GM19324 (cell line): ENCODE results near the gene SLC23A2.
"Not testable (repeated sequence)": the region's sequence is repeated elsewhere in the genome, so short reads cannot be mapped to it uniquely, and the experiment has no call there.

ENCODE experiments used
- ATAC-seq: cut with Tn5 transposase; IDR thresholded peaks from one replicate; pipeline ENCODE4 v1.9.1; 2021; ENCODE audit warnings: mild to moderate bottlenecking, moderate library complexity; ENCODE audit not compliant: unreplicated experiment, low FRiP score

SLC23A2 gene

GRCh38 chr20:4854561-4854901 lies 146.8 kb downstream of the SLC23A2 start:
- no peak for ATAC-seq

DNA sequence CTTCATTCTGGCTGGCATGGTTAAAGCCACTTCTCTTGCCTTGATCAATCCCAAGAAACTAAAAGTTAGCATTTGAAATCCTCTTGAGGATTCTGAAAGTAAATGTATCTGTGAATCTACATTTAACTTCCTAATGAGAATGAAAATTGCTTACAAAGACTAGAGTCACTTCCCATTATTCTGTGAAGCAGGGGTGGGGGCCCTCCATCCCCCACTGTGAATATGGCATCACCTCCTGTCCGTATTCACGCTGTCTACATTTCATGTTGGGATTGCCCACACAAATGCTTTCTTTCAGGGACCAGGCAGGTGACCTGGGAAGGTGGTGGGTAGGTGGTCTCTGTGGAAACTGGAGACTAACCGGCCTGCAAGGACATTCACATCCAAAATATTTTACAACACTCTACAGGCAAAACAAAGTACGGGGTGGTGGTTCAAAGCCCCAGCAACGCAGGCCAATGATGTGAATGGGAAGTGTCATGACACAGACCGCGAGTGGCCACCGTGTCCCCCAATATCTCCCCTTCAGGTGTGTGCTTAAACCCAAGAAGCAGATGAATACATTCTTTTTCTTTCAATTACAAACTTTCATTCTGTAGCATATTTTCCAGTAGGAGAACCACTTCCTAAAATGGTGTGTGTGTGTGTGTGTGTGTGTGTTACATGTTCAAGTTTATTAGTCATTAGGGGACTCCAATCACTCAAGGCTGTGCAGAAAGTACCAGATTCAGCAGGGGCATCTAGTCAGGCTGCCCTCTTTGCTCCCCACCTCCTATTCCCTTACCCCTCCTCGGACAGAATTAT lies 147.4 kb downstream of the SLC23A2 start:
- no peak for ATAC-seq

DNA sequence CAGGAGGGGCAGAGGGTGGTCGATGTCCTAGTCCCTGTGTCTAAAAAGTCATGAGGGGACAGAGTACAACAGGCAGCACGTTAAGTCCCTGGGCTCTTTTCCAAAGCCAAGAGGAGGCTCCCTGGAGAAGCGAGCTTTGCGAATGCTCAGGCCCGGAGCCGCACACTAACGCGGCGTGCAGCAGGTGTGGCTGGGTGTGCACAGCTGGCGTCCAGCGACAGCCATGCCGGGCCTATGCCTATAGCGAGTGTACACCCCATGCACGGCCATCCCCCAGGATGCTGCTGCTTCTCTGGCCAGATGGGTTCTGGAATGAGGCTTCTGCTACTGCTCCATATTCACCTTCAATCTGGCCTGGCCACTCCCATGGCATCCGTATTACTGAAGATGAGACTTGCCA lies 148.3 kb downstream of the SLC23A2 start:
- ATAC-seq, result no peak

DNA sequence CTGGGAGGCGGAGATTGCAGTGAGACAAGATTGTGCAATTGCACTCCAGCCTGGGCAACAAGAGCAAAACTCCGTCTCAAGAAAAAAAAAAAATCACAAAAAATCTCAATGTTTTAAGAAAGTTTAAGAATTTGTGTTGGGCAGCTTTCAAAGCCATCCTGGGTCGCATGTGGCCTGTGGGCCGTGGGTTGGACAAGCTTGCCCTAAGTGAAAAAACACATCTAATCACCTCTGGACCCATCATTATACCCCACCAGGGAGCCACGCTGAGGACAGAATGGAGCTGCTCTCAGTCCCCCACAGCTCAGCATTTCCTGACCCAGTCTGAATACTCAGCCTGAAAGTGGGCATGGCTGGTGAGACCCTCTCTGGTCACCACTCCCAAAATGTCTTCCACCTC lies 150.3 kb downstream of the SLC23A2 start:
- no peak for ATAC-seq

GRCh38 chr20:4848829-4849228 lies 152.5 kb downstream of the SLC23A2 start:
- ATAC-seq, result not testable (repeated sequence)

DNA sequence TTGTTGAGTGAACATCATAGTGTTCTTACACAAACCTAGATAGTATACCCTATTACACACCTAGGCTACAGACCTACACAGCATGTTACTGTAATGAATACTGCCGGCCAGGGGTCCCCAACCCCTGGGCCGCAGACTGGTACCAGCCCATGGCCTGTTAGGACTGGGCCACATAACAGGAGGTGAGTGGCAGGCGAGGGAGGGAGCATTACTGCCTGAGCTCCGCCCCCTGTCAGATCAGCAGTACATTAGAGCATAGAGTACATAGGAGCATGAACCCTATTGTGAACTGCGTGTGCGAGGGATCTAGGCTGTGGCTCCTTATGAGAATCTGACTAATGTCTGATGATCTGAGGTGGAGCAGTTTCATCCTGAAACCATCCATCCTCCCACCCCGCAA lies 153.3 kb downstream of the SLC23A2 start:
- ATAC-seq, result no peak

DNA sequence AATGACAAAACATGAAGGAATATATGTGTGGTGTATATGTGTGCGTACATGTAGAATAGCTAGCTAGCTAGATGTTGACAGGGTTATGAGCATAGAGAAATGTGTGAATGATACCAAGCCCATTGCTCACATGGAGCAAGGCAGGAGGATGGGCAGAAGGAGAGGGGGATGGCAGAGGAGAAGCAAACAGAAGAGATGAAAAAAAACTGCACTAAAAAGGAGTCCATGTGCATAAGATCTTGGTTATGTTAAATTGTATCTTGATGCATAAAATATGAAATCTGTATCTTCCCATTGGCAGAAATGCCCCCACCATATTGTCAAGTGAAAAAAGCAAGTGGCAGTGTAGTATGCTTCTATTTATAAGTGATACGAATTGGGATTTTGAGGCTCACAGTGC lies 154.5 kb downstream of the SLC23A2 start:
- no peak for ATAC-seq

DNA sequence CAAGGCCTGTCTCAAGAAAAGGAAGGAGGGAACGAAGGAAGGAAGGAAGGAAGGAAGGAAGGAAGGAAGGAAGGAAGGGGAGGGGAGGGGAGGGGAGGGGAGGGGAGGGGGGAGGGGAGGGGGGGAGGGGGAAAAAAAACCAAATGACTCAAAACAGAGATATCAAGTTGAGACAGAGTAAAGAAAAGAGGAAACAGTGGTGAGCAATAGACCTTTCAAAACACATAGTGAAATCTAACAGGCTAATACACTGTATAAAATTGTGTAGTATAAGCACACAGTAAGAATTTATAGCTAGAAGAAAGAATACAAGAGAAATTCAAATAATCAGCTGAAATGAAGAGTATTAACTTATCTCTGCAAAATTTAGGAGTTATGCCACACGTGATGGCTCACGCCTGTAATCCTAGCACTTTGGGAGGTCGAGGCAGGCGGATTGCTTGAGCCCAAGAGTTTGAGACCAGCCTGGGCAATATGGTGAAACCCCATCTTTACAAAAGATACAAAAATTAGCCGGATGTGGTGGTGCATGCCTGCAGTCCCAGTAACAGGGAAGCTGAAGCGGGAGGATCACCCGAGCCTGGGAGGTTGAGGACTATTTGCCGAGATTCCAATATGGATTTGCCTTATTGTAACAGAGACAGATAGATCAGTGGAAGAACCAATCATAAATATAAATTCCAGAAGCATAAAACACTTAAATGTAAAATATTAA lies 156.4 kb downstream of the SLC23A2 start:
- no peak for ATAC-seq

- ATAC-seq, result no peak
These were observed 157.0 kb downstream of the SLC23A2 start for GRCh38 chr20:4844325-4844724.

- ATAC-seq, result no peak
These were observed 160.5 kb downstream of the SLC23A2 start for GRCh38 chr20:4840801-4841200.

DNA sequence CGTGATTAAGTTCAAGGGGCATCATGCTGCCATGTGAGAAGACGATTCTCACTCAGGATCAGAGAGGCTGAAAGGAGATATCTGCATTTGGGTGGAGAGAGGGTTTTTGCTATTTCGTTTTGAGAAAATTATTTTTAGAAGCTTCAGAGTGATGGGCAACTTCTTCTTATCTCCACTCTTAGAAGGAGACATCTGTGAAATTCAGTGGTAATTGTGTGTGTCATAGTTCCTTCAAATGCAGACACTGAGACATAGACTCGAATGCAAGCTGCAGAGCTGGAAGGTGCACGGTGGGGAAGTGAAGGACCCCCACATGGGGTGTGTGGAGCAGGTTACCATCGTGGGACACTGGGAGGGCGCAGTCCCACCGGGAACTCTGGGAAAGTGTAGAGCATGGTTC lies 162.8 kb downstream of the SLC23A2 start:
- ATAC-seq, result no peak

- no peak for ATAC-seq
These were observed 163.6 kb downstream of the SLC23A2 start for GRCh38 chr20:4837760-4838159.

GRCh38 chr20:4836935-4837334 lies 164.4 kb downstream of the SLC23A2 start:
- ATAC-seq, result no peak

- ATAC-seq, result no peak
These were observed 164.8 kb downstream of the SLC23A2 start for GRCh38 chr20:4836473-4836872.

DNA sequence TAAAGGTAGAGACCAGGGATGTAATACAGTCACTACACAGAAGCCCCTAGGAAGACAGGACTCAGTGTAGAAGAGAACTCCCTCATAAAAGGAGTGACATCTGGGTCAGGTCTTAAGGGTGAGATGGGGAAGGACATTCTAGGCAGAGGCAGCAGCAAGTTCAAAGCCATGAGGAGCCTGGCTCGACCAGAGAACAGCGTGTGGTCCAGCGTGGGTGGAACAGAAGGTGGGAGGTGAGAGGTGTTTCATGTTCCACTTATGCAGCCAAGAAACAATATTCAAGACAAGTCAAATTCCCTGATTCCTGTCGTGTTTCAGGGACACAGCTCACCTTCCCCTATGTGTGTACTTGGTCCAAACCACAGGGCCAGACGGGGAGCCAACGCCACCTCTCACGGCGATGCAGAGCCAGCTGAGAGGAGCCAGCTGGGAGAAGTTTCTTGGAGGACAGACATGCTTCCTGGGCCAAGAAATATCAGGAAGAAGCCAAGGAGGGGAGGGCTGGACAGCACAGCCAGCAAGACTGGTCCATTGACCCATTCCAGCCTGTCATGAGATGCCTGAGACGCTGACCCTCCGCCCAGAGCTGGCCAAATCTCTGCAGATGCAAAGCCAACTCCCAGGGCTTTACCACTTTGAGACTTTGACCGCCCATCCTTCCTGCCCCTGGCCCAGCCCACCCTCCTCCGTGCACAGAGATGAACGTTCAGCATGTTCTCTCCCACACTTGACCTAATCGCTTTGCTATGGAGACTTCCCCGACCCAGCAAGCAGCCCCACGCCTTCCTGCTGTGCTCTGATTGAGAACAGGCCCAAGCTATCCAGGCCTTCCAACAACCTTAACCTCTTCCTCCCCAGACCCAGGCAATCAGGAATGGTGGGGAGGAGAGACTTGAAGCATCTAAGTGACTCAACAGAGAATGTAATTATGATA lies 165.8 kb downstream of the SLC23A2 start:
- no peak for ATAC-seq

DNA sequence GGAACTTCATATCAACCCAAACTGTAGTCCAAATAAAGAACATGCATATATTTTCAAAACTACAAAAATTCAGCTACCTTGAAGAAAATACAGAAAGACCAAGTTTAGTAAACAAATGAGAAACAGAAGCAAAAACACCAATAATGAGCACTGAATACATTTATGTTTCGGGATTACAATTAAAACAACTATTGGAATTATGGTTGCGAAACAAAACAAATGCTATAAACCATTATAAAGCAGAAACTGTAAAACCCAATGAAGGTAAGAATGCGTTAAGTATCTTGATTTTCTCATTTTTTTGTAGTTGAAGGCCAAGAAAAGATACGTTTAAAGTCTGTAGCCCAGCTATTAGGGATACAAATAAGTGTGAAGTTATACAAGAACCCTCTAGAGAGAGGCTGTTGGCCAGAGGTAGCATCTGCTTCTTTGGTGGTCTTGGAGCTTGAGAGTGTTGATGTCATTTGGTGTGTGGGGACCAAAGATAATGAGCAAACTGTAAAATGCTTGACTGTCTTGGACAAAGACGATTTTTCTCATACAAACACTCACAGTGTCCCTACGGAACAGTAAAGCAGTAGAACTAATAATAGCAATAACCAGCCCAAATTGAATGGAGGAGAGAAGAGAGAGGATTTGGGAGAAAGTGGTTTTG lies 168.1 kb downstream of the SLC23A2 start:
- no peak for ATAC-seq

DNA sequence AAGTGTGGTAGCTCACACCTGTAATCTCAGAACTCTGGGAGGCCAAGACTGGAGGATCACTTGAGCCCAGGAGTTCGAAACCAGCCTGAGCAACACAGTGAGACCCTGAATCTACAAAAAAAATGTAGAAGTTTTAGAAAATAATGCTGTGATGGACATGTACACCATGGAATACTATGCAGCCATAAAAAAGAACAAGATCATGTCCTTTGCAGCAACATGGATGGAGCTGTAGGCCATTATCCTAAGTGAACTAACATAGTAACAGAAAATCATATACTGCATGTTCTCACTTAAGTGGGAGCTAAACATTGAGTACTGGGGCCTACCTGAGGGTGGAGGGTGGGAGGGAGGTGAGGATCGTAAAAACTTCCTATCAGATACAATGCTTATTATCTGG lies 168.8 kb downstream of the SLC23A2 start:
- ATAC-seq, result no peak

GRCh38 chr20:4830696-4831095 lies 170.6 kb downstream of the SLC23A2 start:
- no peak for ATAC-seq

- ATAC-seq, result no peak
These were observed 171.1 kb downstream of the SLC23A2 start for GRCh38 chr20:4830259-4830658.

DNA sequence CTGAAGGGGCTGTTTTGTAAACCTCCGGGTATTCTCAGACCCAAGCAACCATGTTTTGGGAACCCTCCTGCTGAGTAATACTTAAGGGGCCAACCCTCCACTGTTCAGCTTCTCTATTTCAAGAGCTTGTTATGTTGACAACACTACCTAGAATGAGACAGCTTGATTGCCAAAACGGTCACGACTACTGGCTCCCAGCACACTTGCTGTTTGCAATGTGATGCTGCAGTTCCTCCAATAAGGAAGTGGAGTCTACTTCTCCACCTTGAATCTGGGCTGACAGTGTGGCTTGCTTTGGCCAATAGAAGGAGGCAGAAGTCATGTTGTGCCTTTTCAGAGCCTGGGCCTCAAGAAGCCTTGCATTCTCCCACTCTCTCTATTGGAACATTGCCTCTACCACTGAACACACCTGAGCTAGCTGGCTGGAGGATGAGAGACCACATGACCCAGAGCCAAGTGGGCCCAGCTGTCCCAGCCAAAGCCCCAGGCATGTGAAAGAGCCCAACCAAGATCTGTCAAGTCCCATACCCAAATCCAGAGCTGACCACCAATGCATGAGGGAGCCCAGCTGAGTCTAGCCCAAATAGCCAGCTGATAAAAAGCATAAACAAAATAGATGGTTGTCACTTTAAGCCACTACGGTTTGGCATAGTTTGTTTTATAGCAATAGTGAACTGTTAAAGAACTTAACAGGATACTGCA lies 171.6 kb downstream of the SLC23A2 start:
- no peak for ATAC-seq
